Ishikawa (cell line): ENCODE results near the gene TBC1D16.

Experiments used
- CEBPB ChIP-seq: IDR thresholded peaks from 2 replicates; pipeline ENCODE4 v1.6.1; 2012
- CREB1 ChIP-seq: IDR thresholded peaks from 2 replicates; pipeline ENCODE4 v1.6.1; 2012; ENCODE audit warnings: low read depth
- EGR1 ChIP-seq: IDR thresholded peaks from 2 replicates; pipeline ENCODE4 v1.6.1; 2012
- EP300 ChIP-seq: IDR thresholded peaks from 2 replicates; pipeline ENCODE4 v1.6.1; 2012; ENCODE audit warnings: borderline replicate concordance
- FOXM1 ChIP-seq: IDR thresholded peaks from 2 replicates; pipeline ENCODE4 v1.6.1; 2012; ENCODE audit warnings: low read depth, borderline replicate concordance
- NFIC ChIP-seq: IDR thresholded peaks from 2 replicates; pipeline ENCODE4 v1.6.1; 2012
- RAD21 ChIP-seq: IDR thresholded peaks from 2 replicates; pipeline ENCODE4 v1.6.1; 2012; ENCODE audit warnings: low read depth
- TAF1 ChIP-seq: IDR thresholded peaks from 2 replicates; pipeline ENCODE4 v1.6.1; 2012; ENCODE audit warnings: low read depth, mild to moderate bottlenecking
- TCF12 ChIP-seq: IDR thresholded peaks from 2 replicates; pipeline ENCODE4 v1.6.1; 2012; ENCODE audit warnings: low read depth
- TEAD4 ChIP-seq: IDR thresholded peaks from 2 replicates; pipeline ENCODE4 v1.6.1; 2012
- YY1 ChIP-seq: IDR thresholded peaks from 2 replicates; pipeline ENCODE4 v1.6.1; 2012; ENCODE audit warnings: low read depth
- ZBTB7A ChIP-seq: IDR thresholded peaks from 2 replicates; pipeline ENCODE4 v1.6.1; 2012; ENCODE audit warnings: low read depth
- TF ChIP-seq, protein P1 (sequence below): IDR thresholded peaks from 2 replicates; pipeline ENCODE4 v1.6.1; 2012; ENCODE audit warnings: low read depth, mild to moderate bottlenecking
- TF ChIP-seq, protein P2 (sequence below): IDR thresholded peaks from 2 replicates; pipeline ENCODE4 v1.6.1; 2012
- TF ChIP-seq, protein P3 (sequence below): IDR thresholded peaks from 2 replicates; pipeline ENCODE4 v1.6.1; 2012

Gene TBC1D16

DNA sequence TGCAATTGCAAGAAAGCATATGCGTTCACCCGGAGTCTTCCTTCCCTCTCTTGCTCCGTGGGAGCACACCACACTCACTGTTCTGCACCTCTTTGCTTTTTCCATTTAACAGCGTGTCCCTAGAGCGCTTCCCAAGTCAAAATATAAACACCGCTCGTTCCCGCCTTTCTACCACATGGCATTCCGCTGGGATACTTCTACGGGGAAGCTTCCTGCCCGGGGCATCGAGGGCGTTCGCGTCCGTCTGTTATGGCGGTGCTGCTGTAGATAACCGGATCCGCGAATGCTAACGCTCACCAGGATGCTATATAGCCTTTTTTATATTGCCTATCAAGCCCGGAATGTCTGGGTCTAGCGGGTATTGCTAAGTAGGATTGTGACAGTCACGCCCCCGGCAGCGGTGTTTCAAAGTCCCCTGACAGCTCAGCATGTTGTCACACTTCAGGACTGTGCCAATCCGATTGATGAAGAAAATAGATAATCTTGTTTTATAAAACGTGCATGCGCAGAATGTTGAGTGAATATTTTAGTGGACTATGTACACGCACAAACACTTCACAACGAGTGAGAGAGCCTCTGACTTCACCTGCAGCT lies 31.8 kb upstream of the TBC1D16 start:
- TF ChIP-seq YY1, result no peak
- no peak for TF ChIP-seq FOXM1
- no peak for TF ChIP-seq NFIC
- no peak for TF ChIP-seq TAF1
- no peak for TF ChIP-seq TEAD4

DNA sequence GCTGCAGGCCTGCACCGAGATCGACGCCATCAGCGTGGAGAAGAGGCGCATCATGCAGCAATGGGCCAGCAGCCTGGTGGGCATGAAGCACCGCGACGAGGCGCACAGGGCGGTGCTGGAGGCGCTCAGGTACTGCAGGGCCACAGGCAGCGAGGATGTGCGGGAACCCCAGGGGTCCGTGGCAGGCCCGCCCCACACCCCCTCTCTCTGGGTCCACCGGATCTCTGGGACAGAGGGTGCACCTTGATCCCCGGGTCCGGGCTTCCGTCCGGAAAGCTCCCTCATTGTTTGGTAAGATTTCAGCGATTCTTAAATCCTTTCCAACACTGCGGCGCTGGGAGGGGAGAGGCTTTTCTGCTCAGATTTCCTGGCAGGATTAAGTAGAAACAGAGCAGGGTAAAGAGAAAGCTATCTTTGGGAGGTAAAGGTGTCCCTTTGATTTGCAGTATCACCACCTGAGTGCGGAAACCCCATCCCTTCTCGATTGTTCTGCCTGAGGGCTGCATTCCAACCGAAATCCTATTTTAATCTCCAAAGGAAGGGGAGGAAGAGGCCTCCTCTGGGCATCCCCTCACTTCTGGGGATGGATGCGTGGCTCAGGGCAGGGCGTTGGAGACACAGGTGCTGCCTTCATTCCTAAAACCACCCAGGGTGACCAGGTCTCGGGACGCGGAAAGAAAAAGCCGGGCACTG lies 30.0 kb upstream of the TBC1D16 start:
- TF ChIP-seq, protein P1, sequence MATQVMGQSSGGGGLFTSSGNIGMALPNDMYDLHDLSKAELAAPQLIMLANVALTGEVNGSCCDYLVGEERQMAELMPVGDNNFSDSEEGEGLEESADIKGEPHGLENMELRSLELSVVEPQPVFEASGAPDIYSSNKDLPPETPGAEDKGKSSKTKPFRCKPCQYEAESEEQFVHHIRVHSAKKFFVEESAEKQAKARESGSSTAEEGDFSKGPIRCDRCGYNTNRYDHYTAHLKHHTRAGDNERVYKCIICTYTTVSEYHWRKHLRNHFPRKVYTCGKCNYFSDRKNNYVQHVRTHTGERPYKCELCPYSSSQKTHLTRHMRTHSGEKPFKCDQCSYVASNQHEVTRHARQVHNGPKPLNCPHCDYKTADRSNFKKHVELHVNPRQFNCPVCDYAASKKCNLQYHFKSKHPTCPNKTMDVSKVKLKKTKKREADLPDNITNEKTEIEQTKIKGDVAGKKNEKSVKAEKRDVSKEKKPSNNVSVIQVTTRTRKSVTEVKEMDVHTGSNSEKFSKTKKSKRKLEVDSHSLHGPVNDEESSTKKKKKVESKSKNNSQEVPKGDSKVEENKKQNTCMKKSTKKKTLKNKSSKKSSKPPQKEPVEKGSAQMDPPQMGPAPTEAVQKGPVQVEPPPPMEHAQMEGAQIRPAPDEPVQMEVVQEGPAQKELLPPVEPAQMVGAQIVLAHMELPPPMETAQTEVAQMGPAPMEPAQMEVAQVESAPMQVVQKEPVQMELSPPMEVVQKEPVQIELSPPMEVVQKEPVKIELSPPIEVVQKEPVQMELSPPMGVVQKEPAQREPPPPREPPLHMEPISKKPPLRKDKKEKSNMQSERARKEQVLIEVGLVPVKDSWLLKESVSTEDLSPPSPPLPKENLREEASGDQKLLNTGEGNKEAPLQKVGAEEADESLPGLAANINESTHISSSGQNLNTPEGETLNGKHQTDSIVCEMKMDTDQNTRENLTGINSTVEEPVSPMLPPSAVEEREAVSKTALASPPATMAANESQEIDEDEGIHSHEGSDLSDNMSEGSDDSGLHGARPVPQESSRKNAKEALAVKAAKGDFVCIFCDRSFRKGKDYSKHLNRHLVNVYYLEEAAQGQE, result no peak

DNA sequence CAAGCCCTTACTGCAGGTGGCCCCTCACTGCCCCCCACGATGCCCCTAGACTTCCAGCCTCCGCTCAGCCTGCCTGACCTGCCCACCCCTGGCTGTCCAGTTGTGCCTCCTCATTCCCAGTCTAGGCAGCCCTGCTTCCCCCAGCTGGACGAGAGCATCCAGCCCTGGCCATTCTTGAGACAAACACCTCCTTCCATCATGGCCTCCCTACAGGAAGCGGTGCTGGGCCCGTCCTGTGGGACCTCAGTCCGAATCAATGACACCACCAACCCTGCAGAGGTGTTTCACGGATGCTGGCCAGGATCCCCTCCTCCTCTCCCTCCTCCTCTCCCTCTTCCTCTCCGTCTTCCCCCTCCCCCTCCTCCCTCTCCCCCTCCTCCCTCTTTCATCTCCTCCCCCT lies 29.0 kb upstream of the TBC1D16 start:
- TF ChIP-seq EP300 (no peak), EGR1 (no peak), YY1 (no peak), TCF12 (no peak)
- TF ChIP-seq, protein P2, sequence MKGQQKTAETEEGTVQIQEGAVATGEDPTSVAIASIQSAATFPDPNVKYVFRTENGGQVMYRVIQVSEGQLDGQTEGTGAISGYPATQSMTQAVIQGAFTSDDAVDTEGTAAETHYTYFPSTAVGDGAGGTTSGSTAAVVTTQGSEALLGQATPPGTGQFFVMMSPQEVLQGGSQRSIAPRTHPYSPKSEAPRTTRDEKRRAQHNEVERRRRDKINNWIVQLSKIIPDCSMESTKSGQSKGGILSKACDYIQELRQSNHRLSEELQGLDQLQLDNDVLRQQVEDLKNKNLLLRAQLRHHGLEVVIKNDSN, result no peak
- TF ChIP-seq, protein P1, result no peak
- TF ChIP-seq, protein P3, sequence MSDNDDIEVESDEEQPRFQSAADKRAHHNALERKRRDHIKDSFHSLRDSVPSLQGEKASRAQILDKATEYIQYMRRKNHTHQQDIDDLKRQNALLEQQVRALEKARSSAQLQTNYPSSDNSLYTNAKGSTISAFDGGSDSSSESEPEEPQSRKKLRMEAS, result no peak

DNA sequence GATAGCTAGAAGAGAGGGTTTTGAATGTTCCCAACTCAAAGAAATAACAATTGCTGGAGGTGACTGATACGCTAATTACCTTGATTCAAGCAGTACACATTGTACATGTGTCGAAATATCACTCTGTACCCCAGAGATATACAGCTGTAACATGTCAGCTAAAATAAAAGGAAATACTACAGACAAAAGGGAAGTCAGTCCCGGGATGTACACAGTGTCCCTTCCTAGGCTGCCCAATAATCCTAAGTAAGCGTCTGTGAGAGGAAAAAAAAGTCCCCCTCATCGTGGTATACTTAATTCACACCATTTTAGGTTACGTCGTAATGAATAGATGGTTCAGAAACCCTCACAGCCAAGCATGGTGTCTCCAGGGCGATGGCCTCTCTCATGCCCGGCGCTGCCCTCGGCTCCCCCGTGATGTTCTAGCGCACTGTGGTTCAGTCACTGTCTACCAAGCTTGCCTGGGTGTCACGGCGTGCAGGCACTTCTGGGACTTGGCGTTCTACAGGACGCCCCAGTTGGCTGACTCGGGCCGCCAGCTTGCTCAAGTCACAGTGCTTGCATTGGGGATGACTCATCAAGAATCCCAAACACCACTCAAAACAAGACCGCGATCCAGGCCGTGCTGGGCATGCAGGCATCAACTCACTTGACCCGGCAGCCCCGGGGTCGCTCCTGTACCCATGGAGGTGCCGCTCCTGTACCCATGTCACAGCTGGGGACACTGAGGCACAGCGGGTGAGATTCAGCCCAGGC lies 28.3 kb upstream of the TBC1D16 start:
- TF ChIP-seq FOXM1 (no peak), NFIC (no peak), ZBTB7A (no peak), TEAD4 (no peak), TCF12 (no peak), CEBPB (no peak)
- TF ChIP-seq, protein P2, result no peak

DNA sequence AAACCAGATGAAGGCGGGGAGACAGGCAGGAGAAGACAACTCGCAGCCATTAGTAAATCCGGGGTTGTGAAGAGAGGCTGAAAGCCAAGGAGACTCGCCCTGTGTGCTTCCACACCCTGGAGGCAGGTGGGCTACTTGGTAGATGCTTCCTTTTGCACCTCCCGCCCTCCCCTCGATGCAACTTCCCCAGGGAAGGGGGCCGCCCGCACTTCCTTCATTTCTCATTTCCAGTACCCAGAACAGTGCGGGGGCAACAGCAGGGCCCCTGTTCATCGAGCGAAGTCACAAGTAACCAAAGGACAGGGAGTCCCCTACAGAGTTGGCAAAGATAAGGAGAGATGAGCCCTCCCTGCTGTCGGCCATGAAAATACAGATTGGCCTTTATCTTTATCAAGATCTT lies 25.7 kb upstream of the TBC1D16 start:
- no peak for TF ChIP-seq NFIC
- TF ChIP-seq EP300, result no peak
- no peak for TF ChIP-seq TCF12
- TF ChIP-seq ZBTB7A, result no peak
- TF ChIP-seq FOXM1, result no peak
- TF ChIP-seq YY1, result no peak
- no peak for TF ChIP-seq RAD21
- TF ChIP-seq CREB1, result no peak
- TF ChIP-seq, protein P2, result no peak
- TF ChIP-seq, protein P3, result no peak
- no peak for TF ChIP-seq EGR1
- no peak for TF ChIP-seq CEBPB

DNA sequence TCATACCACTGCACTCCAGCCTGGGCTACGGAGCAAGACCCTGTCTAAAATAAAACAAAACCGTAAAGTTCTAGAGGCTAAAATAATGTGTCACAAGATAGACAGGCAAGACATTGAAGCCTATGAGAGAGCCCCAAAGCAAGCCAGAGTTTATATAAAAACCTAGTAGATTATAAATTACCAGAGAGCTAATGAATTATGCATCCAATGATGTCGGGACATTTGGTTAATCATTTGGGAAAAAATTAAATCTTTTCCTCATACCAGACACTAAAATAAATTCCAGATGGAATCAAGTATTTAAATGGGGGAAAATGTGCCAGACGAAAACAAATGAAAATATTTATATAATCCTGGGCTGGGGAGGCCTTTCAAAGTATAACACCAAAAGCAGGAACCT lies 25.0 kb upstream of the TBC1D16 start:
- TF ChIP-seq, protein P2, result no peak
- TF ChIP-seq NFIC (no peak), YY1 (no peak), TEAD4 (no peak), ZBTB7A (no peak), TAF1 (no peak)
